ENCODE results near the gene UCK2.

Gene UCK2

GRCh38 chr1:165907256-165907857 lies 79.9 kb downstream of the UCK2 start:
- no peaks in the 10 kb centered on the region for H3K27me3 ChIP-seq (ENCODE audit: insufficient read depth, poor library complexity, severe bottlenecking)
- TF ChIP-seq REST (IDR thresholded peaks at IDR 0.05; ENCODE audit: insufficient replicate concordance, low read depth) (no peak), GABPA (IDR thresholded peaks at IDR 0.05; ENCODE audit: low read depth) (no peak), POLR2AphosphoS5 (IDR thresholded peaks at IDR 0.05; ENCODE audit: low read depth) (no peak), CTCF (IDR thresholded peaks at IDR 0.05; ENCODE audit: insufficient read depth, low read length) (no peak), SPI1 (IDR thresholded peaks at IDR 0.05; ENCODE audit: borderline replicate concordance, low read depth) (no peak)
- no peak for DNase-seq (ENCODE audit: low read depth in 1 of 2, low spot score in 1 of 2)
- H3K4me3 ChIP-seq (replicated peaks; ENCODE audit: insufficient read depth, low read length), result no peak overlapping the region
- no peak overlapping the region for H3K27ac ChIP-seq (replicated peaks)

GRCh38 chr1:165910764-165911421 lies 83.5 kb downstream of the UCK2 start:
- DNase-seq (ENCODE audit: low read depth in 1 of 2, low spot score in 1 of 2), result no peak
- Histone ChIP-seq H3K27me3 (ENCODE audit: insufficient read depth, poor library complexity, severe bottlenecking) (no peaks in the 10 kb centered on the region), H3K4me3 (replicated peaks; ENCODE audit: insufficient read depth, low read length) (no peak overlapping the region), H3K27ac (replicated peaks) (no peak overlapping the region)
- TF ChIP-seq CTCF (IDR thresholded peaks at IDR 0.05; ENCODE audit: insufficient read depth, low read length), result no peak
- 0 out of 2 replicates have a peak, but pooled peaks have one; percentile 18 for TF ChIP-seq POLR2AphosphoS5 (IDR thresholded peaks at IDR 0.05; ENCODE audit: low read depth)

GRCh38 chr1:165911609-165912281 lies 84.3 kb downstream of the UCK2 start:
- no peak overlapping the region for H3K27ac ChIP-seq (replicated peaks)
- DNase-seq (ENCODE audit: low read depth in 1 of 2, low spot score in 1 of 2), result no peak
- H3K27me3 ChIP-seq (ENCODE audit: insufficient read depth, poor library complexity, severe bottlenecking), result no peaks in the 10 kb centered on the region
- H3K4me3 ChIP-seq (replicated peaks; ENCODE audit: insufficient read depth, low read length), result no peak overlapping the region
- TF ChIP-seq SPI1 (IDR thresholded peaks at IDR 0.05; ENCODE audit: borderline replicate concordance, low read depth) (no peak), REST (IDR thresholded peaks at IDR 0.05; ENCODE audit: insufficient replicate concordance, low read depth) (no peak), CTCF (IDR thresholded peaks at IDR 0.05; ENCODE audit: insufficient read depth, low read length) (no peak), GABPA (IDR thresholded peaks at IDR 0.05; ENCODE audit: low read depth) (no peak), POLR2AphosphoS5 (IDR thresholded peaks at IDR 0.05; ENCODE audit: low read depth) (no peak)
